Right ventricle myocardium inferior (tissue), 1 donor: Measurements from ENCODE around the gene COBL. TPM values are rescaled to one million over a fixed set of nuclear protein-coding genes. Genes with fewer than 3 reads are reported as not detected.

Experiments used
- ATAC-seq: fragments of 200-7000 bp; cut with Tn5 transposase; one replicate; pipeline ENCODE4 v1.9.1; 2020; ENCODE audit warnings: mild to moderate bottlenecking, moderate library complexity
- DNase-seq: peaks from one replicate; pipeline ENCODE4 v3.0.0; 2021; ENCODE audit errors: missing footprints
- intact Hi-C: fragments of 100-400 bp; cut with DNase I; formaldehyde crosslinking; loops from one replicate; pipeline ENCODE4 v1.11.0; 2022
- total RNA-seq: library from RNA; stranded (reverse); fragmentation: NEBNext Ultra II Directional; extraction: Animal tissue kit (Norgen Biotek cat#: 25700); gene quantifications from one replicate; pipeline ENCODE4 v1.2.1, GENCODE V29; 2021
- donor health status: DM: no; HTN: yes; CAD: no; lungs with severe emphysema.

Gene COBL
- total RNA-seq, 1 donor from 2014 or later: 88.3 TPM

DNA sequence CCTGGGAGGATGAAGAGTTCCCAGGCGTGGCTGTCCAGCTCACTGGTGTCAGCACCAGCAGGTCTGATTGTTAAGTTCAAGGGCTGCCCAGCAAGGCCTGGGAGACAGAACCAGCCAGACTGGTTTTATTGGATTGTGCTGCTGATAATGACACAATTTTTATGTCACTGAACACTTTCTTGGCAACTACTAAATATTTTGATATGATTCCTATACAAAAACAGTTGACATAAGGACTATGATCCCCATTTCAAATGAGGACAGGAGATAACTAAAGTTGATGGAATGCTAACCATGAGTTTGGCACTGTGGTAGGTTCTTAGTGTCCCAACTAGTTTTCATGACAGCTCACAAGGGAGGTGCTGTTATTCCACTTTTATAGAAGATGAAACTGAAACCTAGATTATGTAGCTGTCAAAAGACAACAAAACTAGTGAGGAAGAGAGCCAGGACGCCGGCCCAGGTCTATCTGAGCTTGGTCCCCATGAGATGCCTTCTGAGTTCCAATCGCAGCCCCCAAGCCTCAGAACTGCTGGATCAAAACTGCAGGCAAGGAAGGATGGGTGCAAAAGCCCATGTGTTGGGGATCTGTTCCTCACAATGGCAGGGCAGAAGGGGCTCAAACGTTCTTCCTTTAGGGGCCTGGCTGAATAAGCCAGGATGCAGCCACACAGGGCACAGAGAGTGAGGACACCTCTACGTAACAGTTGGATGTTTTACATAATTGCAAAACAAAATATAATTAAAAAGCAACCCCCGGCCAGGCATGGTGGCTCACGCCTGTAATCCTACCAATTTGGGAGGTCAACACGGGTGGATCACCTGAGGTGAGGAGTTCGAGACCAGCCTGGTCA is 52.8 kb downstream of the COBL start:
- intact Hi-C loops: no loop called here
- no peak for DNase-seq
- ATAC-seq: peak; percentile 74

DNA sequence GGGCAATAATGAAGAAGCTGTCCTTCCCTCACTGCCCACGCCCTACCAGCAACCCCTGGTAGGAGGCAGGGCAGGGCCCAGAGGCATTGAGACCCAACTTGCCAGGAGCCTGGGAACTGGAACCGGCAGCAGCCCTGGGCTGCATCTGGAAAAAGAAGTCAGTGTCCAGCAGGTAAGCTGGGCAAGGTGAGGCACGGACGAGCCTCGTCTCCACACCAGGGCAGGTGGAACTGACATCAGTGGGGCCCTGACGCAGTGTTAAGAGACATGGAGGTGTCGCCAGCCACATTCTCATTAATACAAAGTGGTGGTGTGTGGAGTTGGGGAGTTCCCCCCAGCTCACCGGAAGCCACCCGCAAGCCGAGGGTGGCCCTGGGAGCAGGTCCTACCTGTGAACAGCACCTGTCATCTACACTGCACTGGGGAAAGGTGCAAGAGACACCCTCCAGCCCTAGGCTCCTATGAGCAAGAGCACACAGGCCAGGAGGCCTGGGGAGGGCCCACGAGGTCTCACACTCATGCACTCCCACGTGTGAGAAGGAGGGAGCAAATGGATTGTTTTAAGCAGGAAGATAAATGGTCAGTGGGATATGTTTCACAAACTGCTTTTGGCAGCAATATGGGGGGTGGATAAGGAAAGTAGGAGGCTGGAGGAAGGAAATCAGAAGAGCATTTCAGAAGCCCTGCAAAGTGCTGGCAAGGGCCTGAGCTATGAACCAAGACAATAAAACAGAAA is 53.6 kb downstream of the COBL start:
- intact Hi-C loops: no loop called here
- DNase-seq: no peak
- ATAC-seq: no peak

DNA sequence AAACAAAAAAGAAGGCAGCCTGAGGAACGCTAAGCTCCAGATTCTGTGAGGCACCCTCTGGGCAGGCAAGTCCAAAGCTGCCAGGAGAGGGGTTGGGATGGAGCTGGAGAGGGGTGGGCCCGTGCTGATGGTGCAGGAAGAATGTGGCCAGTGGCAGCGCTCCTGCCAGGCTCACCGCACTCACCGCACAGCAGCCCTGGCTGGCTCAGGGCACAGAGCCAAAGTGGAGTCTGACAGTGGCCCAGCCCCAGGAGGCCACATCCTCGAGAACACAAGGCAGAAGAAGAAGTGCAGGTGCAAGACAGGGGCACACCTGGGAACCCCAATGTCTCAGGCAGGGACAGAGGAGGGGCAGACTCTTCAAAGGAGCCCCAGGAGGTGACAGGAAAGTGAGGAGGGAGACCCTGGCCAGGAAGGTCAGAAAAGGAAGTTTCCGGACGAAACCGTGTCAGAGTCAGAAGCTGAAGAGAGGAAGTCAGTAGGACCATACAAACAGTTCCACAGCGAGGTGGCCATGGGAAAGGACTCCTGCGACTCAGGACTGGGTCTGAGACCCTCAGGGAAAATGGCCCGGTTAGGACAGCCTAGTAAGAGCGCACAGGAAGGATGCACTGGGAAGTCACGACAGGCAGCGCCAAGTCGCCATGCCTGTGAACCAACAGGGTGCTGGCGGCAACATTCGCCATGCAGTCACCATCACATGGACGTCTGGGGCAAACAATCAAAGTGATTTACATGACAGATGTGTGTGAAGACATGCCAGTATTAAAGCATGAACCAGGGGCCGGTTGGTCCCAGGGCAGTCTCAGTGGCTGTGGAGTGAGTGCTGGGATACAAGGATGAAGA is 54.4 kb downstream of the COBL start:
- ATAC-seq: no peak
- no peak for DNase-seq
- intact Hi-C loops: no loop called here

DNA sequence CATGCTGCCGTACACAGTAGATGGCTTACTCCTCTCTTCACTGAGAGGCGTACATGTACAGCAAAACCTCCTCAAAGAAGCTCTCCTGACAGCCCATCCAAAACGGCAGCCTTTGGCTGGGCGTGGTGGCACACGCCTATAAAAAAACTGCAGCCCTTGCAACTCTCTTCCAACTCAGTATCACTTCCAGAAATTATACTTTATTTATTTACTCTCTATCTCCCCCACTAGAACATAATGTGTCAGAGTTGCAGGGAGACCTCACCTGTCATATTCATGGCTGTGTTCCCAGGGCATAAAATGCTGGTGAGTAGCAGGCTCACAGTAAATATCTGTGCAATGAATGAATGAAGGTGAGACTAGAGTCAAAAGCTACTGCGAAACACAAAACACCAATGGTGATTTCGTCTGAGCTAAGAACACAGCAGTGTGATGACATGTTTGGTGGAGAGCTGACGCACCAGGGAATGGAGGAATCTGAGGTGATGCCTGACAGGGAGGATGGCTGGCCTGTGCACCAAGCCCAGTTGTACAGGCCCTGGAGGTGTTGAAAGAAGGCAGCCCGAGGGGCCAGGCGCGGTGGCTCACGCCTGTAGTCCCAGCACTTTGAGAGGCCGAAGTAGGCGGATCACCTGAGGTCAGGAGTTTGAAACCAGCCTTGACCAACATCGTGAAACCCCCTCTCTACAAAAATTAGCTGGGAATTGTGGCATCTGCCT is 55.3 kb downstream of the COBL start:
- DNase-seq (no peak), ATAC-seq (peak; percentile 59)
- intact Hi-C loops: no loop called here

DNA sequence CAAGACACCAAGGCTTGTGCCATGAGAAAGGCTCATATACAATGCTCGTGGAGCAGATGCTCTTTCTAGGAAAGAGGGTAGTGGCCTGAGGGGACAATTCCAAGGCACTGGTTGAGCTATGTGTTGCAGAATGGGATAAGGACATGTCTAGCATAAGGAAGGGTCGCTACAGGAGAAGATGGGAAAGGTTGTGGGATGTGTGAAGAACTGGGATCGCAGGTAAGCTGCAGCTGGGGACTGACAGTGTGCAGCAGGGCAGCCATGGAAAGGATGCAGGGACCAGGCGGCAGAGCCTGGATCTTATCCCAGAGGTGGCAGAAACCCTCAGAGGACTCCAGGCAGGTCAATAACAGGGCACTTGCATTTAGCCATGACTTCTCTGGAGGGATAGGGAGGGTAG is 56.1 kb downstream of the COBL start:
- intact Hi-C loops: no loop called here
- no peak for DNase-seq
- no peak for ATAC-seq

DNA sequence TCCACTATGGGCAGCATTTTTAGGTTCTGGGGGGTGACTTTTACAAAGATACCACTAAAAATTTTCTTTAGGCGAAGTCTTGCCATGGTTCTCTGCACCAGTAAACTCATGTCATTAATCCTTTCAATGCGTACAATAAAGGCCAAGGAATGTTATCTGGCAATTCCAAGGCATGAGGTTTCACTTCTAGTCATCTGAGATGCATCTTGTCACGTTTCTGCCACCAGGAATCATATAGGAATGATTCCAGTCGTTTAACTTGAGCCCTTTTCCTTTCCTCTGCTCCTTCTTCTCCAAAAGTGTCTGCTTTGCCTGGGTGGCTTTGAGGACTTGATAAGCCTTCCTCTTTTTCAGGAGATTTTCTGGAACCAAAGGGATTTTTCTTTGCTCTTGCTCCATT is 56.8 kb downstream of the COBL start:
- intact Hi-C loops: no loop called here
- ATAC-seq (no peak), DNase-seq (no peak)

DNA sequence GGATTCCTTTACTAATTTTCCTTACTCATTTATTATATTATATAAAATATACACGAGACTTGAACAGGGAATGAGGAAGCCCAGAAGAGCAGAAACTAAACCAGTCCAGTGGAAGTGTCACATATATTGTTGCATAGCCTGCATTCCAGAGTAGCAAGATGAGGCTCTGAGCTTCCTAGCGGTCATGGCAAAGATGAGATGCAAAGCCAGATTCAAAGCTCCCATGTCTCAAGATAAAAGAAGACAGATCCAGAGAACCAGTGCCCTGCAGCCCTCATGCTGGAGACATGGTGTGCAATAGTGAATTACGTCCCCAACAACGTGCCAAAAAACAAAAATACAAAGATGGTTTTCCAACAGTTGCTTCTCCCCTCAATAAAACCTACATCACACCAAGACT is 59.7 kb downstream of the COBL start:
- no peak for DNase-seq
- no peak for ATAC-seq
- intact Hi-C loops: no loop called here

DNA sequence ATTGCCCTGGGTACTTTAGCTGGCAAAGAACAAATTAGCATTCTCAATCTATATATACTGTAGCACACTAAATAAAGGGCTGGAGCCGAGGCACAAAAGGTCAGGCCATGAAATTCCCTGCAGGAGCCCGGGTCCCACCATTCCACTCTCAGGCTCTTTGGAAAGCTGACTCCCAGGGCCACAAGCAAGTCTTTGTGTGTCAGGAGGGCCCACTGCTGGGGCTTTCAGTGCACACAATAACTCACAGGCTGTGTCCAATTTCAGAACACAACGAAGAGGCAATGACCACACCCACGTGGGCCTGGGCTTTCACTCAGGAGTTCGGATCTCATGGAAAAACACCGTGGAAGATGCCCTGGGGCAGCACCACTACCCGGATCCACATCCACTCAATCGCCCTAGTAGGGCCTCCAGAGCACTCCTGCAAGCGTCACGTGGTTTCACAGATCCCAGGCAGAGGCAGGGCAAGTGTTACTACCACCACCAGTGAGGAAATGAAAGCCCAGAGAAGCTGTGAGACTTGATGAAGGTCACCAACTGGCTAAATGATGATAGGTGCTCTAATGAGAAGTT is 60.3 kb downstream of the COBL start:
- ATAC-seq (no peak), DNase-seq (no peak)
- intact Hi-C loops: no loop called here

DNA sequence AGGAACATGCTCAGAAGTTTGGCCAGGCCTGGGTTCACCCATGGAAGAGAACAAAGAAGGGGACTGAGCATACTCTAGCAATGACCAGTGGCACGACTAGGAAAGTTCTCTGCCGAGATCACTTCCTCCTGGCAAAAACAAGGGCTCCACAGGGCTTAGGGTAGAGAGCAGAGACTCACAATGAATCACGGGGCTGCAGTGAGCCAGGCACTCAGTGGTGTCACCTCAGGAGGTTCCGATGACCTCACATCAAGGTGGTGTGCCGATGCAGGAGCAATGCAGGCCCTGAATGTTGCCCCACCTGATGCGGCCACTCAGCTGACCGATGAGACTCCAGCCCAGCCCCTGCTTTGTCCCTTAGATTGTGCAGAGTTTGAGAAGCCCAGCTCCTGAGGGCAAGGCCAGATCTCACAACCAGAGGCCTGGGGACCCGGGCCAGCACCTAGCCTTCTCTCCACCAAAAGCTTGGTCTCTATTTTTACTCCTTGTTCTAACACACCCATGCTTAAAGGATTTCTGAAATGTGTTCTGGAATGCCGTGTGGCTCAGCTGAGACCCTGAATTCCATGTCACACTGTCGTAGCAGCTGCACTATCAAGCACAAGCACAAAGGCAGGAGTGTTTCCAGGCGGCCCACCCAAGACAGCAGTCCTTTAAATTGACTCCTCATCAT is 60.9 kb downstream of the COBL start:
- ATAC-seq: peak; percentile 69
- intact Hi-C loops: loop anchor here (2.0 kb wide), 1 partner anchor 101 kb away; no protein-coding TSS in a partner anchor
- no peak for DNase-seq

DNA sequence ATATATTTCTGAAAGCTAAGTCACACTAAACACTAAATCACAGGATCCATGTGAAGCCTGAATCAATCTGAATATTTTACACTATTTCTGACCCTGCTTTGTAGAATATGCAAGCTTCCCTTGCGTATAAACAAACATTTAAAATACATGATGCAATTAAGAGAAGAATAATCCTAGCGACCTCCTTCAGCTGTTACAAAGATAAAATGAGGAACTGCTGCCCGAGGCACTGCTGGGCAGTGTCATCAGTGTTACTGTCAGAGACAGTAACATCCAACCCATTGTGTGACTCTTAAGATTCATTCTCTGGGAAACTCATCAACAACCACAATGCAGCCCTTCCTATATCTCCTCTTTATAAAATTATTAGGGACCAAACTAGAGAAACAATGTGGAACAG is 61.6 kb downstream of the COBL start:
- ATAC-seq (no peak), DNase-seq (no peak)
- intact Hi-C loops: loop anchor here (2.0 kb wide), 1 partner anchor 102 kb away; no protein-coding TSS in a partner anchor

DNA sequence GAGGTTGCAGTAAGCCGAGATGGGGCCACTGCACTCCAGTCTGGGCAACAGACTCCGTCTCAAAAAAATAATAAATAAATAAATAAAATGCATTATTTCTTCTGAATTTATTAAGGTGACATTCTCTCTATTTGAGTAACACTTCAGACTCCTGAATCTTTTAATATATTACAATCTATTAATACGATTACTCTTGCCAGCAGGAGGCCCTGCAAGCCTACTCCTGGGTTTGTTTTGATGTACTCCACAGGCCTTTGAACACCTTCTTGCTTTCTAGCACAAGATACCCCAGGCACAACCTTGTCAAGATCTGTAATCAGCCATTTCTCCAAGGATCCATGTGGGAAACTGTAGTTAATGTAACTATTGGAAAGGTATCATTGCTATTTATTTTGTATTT is 63.5 kb downstream of the COBL start:
- ATAC-seq (no peak), DNase-seq (no peak)
- intact Hi-C loops: loop anchor here (5.0 kb wide), 1 partner anchor 64 kb away; the partner anchor contains the start of gene COBL

DNA sequence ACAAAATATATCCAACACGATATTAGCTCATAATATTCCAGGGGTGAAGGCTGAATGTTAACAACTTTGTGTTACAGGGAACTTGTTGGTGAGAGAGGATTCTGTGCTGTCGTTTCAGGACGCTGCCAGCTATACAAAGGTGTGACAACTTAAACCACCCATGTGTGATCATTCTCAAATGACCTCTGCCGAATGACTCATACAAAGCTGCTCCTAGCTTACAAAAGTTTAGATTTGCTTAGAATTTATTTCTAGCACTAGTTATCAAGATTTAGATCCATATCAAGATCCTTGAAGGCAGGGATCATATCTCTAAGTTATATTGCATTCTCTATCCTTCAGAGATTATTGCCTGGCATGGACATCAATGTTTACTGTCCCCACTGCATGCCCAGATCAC is 65.3 kb downstream of the COBL start:
- intact Hi-C loops: loop anchor here (5.0 kb wide), 1 partner anchor 66 kb away; the partner anchor contains the start of gene COBL
- DNase-seq (no peak), ATAC-seq (no peak)

DNA sequence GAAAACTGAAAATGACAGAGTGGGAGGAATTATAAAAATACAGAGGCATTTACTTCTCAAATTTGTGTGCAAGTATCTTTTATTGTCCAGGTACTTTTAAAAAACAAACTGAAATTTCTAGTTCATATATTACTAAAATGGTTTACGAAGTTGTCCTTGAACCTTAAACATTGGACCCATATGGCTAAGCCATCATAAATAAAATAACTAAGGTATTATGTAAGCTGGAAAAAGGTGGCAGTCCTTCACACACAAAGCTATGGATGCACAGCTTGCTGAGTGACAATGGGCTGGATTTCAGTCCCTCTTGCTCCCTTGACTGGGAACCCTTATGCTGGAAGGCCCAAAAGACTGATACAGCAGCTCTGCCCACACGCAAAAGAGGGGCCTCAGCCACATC is 66.1 kb downstream of the COBL start:
- DNase-seq: no peak
- ATAC-seq: no peak
- intact Hi-C loops: loop anchor here (5.0 kb wide), 1 partner anchor 67 kb away; the partner anchor contains the start of gene COBL

DNA sequence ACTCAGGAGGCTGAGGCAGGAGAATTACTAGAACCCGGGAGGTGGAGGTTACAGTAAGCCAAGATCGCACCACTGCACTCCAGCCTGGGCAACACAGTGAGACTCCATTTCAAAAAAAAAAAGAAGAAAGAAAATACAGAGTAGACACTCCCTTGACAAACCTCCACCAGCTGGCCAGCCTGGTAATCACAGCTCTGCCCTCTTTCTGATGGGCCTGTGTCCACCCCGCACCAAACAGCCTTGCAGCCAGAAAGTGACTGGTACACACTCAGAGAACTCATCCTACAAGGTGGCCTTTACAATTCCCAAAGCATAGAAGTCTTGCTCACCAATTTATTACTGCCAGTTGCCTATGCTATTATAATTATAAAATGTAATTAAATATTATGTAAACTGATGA is 66.6 kb downstream of the COBL start:
- ATAC-seq: no peak
- no peak for DNase-seq
- intact Hi-C loops: loop anchor here (5.0 kb wide), 3 partner anchors 52 to 67 kb away; partner anchors contain the start of gene COBL

DNA sequence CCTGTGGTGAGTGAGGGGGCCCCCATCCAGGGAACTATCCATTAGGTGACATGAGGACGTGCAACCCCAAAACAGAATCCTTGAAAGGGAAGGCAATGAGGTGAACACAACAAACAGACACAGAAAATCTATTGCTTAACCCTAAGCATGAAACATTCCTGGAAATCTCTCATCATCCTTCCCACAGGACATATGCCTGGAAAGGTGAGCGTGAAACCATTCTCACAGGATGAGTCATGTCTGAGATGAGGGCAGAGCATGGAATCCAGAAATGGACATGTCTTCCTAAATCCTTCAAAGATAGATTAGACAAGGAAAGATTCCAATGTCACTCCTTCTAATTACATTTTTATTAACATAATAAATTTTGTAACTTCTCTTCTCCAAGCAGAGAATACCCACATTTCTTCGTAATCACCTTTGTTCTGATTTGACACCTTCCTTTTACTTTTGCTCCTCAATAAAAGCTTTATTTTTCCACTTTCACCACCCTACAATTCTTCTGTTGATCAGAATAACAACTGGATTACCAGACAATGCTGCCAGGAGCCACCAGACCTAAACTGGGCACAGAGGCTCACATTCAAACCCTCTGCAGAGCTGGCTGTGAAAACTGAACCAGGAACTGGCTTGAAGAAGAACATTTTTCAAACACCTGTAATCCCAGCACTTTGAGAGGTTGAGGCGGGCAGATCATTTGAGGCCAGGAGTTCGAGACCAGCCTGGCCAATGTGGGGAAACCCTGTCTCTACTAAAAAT is 67.2 kb downstream of the COBL start:
- DNase-seq: no peak
- intact Hi-C loops: loop anchor here (5.0 kb wide), 2 partner anchors 53 to 62 kb away; no protein-coding TSS in a partner anchor
- ATAC-seq: no peak
